ENCODE results near the gene PPP3CA. TPM values are rescaled to one million over a fixed set of nuclear protein-coding genes. Genes with fewer than 3 reads are reported as not detected.

The PPP3CA gene
- total RNA-seq, 4 donors from 2014 or later = 38.5 to 46.7 (median 40.6) TPM

GRCh38 chr4:101152521-101152920 is 194.8 kb downstream of the PPP3CA start:
- WGBS, 2 donors = 93 to 96% methylated on average over 3 of the region's 3 CpGs
- TF ChIP-seq POLR2A (IDR thresholded peaks at IDR 0.05) = no peak
- TF ChIP-seq CTCF (IDR thresholded peaks at IDR 0.05) = no peak
- intact Hi-C loops (cut with DNase I; ENCODE audit: low total_unique reads) = no loop called here
- no peak overlapping the region for H3K4me3 ChIP-seq (ENCODE audit: low read depth, poor library complexity, severe bottlenecking)
- no peak for DNase-seq (ENCODE audit: low spot score in 2 of 2)

- no peak overlapping the region for H3K4me3 ChIP-seq (ENCODE audit: low read depth, poor library complexity, severe bottlenecking)
- no peak for TF ChIP-seq CTCF (IDR thresholded peaks at IDR 0.05)
- no peak for TF ChIP-seq POLR2A (IDR thresholded peaks at IDR 0.05)
- WGBS, 2 donors = 80 to 81% methylated on average over 3 of the region's 3 CpGs
- intact Hi-C loops (cut with DNase I; ENCODE audit: low total_unique reads) = no loop called here
- DNase-seq (ENCODE audit: low spot score in 2 of 2) = no peak
Measured at GRCh38 chr4:101148551-101148950, 198.8 kb downstream of the PPP3CA start.

GRCh38 chr4:101147283-101147682 is 200.0 kb downstream of the PPP3CA start:
- DNase-seq (ENCODE audit: low spot score in 2 of 2) = no peak
- H3K4me3 ChIP-seq (ENCODE audit: low read depth, poor library complexity, severe bottlenecking) = no peak overlapping the region
- intact Hi-C loops (cut with DNase I; ENCODE audit: low total_unique reads) = no loop called here
- no peak for TF ChIP-seq POLR2A (IDR thresholded peaks at IDR 0.05)
- no peak for TF ChIP-seq CTCF (IDR thresholded peaks at IDR 0.05)

- intact Hi-C loops (cut with DNase I; ENCODE audit: low total_unique reads) = no loop called here
- no peak for DNase-seq (ENCODE audit: low spot score in 2 of 2)
- no peak overlapping the region for H3K4me3 ChIP-seq (ENCODE audit: low read depth, poor library complexity, severe bottlenecking)
- TF ChIP-seq CTCF (IDR thresholded peaks at IDR 0.05) (no peak), POLR2A (IDR thresholded peaks at IDR 0.05) (no peak)
Measured at GRCh38 chr4:101145021-101145420, 202.3 kb downstream of the PPP3CA start.

GRCh38 chr4:101142259-101142658 is 205.1 kb downstream of the PPP3CA start:
- no peak for DNase-seq (ENCODE audit: low spot score in 2 of 2)
- no peak for TF ChIP-seq CTCF (IDR thresholded peaks at IDR 0.05)
- TF ChIP-seq POLR2A (IDR thresholded peaks at IDR 0.05) = no peak
- WGBS, 2 donors = 88 to 91% methylated on average over 4 of the region's 4 CpGs
- H3K4me3 ChIP-seq (ENCODE audit: low read depth, poor library complexity, severe bottlenecking) = no peak overlapping the region
- intact Hi-C loops (cut with DNase I; ENCODE audit: low total_unique reads) = no loop called here

GRCh38 chr4:101141855-101142254 is 205.5 kb downstream of the PPP3CA start:
- TF ChIP-seq POLR2A (IDR thresholded peaks at IDR 0.05) = no peak
- intact Hi-C loops (cut with DNase I; ENCODE audit: low total_unique reads) = no loop called here
- DNase-seq (ENCODE audit: low spot score in 2 of 2) = no peak
- H3K4me3 ChIP-seq (ENCODE audit: low read depth, poor library complexity, severe bottlenecking) = no peak overlapping the region
- 87 to 90% methylated on average over 4 of the region's 4 CpGs for WGBS, 2 donors

Measured in lower leg skin (tissue), 4 donors.